Measurements from ENCODE around the gene AKAP7.

Gene AKAP7

DNA sequence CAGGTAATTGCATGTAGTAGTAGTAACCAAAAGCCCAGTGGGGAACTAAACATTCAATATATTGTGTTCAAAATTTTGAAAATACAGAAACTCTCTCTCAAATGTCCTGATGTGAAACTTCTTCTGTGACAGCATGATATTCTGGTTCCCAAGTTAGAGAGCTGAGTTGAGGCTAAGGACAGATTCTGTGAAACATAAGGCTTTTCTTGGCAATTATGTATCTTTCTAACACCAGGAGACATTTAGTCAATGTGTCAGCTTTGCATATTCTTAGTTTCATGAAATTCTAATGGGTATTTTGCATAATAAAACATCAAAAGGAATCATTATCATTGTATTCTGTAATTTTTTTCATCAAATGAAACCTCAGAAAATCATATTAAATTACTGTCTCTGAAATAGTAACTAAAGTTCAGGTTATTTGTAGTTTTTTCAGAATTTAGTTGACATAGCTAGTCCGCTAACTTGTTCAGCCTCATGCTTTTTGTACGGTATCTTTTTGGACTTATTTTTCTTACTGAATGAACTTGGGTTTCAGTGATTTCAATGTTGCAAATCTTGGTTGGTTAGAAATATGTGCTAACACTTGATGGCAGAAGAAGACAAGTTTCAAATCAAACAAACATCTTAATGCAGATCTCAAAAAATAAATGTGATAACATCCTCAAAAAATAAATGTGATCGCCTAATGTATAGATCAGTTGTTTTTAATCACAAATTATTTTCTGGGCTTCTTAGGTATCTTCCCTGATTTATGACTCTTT lies 70.4 kb downstream of the AKAP7 start:
- no peak overlapping the region for H3K4me3 ChIP-seq (ENCODE audit: low read depth, low read length, poor library complexity, severe bottlenecking)
- no peaks in the 10 kb centered on the region for H3K9me2 ChIP-seq (ENCODE audit: low read depth, low read length)
- no peak overlapping the region for H2AFZ ChIP-seq (ENCODE audit: low read length)
- H3K27me3 ChIP-seq (ENCODE audit: insufficient read depth, low read length), result no peaks in the 10 kb centered on the region
- no peaks in the 10 kb centered on the region for H3K4me1 ChIP-seq (ENCODE audit: insufficient read depth, low read length, severe bottlenecking)
- no peaks in the 10 kb centered on the region for H3K9me3 ChIP-seq (ENCODE audit: low read length)
- H3F3A ChIP-seq (ENCODE audit: insufficient read depth, low read length), result no peaks in the 10 kb centered on the region
- no peak overlapping the region for H3K4me2 ChIP-seq (ENCODE audit: low read length)
- H4K20me1 ChIP-seq (ENCODE audit: insufficient read depth, low read length), result no peaks in the 10 kb centered on the region
- no peaks in the 10 kb centered on the region for H3K36me3 ChIP-seq (ENCODE audit: insufficient read depth, low read length)
- H3K27ac ChIP-seq (ENCODE audit: low read depth, low read length, poor library complexity, severe bottlenecking), result no peak overlapping the region
- H3K79me2 ChIP-seq (ENCODE audit: insufficient read depth, low read length), result no peaks in the 10 kb centered on the region
- H3K9ac ChIP-seq (ENCODE audit: low read length), result no peak overlapping the region
- no peak for TF ChIP-seq EZH2 (IDR thresholded peaks at IDR 0.05; ENCODE audit: borderline replicate concordance, low read length)
- TF ChIP-seq, protein P1, sequence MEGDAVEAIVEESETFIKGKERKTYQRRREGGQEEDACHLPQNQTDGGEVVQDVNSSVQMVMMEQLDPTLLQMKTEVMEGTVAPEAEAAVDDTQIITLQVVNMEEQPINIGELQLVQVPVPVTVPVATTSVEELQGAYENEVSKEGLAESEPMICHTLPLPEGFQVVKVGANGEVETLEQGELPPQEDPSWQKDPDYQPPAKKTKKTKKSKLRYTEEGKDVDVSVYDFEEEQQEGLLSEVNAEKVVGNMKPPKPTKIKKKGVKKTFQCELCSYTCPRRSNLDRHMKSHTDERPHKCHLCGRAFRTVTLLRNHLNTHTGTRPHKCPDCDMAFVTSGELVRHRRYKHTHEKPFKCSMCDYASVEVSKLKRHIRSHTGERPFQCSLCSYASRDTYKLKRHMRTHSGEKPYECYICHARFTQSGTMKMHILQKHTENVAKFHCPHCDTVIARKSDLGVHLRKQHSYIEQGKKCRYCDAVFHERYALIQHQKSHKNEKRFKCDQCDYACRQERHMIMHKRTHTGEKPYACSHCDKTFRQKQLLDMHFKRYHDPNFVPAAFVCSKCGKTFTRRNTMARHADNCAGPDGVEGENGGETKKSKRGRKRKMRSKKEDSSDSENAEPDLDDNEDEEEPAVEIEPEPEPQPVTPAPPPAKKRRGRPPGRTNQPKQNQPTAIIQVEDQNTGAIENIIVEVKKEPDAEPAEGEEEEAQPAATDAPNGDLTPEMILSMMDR (IDR thresholded peaks at IDR 0.05; ENCODE audit: low read length), result no peak

- Histone ChIP-seq H3K36me3 (ENCODE audit: insufficient read depth, low read length) (no peaks in the 10 kb centered on the region), H3K9ac (ENCODE audit: low read length) (no peak overlapping the region), H3K27me3 (ENCODE audit: insufficient read depth, low read length) (no peaks in the 10 kb centered on the region), H2AFZ (ENCODE audit: low read length) (no peak overlapping the region), H4K20me1 (ENCODE audit: insufficient read depth, low read length) (no peaks in the 10 kb centered on the region), H3K27ac (ENCODE audit: low read depth, low read length, poor library complexity, severe bottlenecking) (no peak overlapping the region), H3K9me2 (ENCODE audit: low read depth, low read length) (no peaks in the 10 kb centered on the region), H3F3A (ENCODE audit: insufficient read depth, low read length) (no peaks in the 10 kb centered on the region), H3K4me3 (ENCODE audit: low read depth, low read length, poor library complexity, severe bottlenecking) (no peak overlapping the region), H3K9me3 (ENCODE audit: low read length) (no peaks in the 10 kb centered on the region), H3K79me2 (ENCODE audit: insufficient read depth, low read length) (no peaks in the 10 kb centered on the region), H3K4me2 (ENCODE audit: low read length) (no peak overlapping the region), H3K4me1 (ENCODE audit: insufficient read depth, low read length, severe bottlenecking) (no peaks in the 10 kb centered on the region)
- TF ChIP-seq, protein P1 (IDR thresholded peaks at IDR 0.05; ENCODE audit: low read length), result no peak
- TF ChIP-seq EZH2 (IDR thresholded peaks at IDR 0.05; ENCODE audit: borderline replicate concordance, low read length), result no peak
Observed at GRCh38 chr6:131206463-131207251, 71.4 kb downstream of the AKAP7 start.

DNA sequence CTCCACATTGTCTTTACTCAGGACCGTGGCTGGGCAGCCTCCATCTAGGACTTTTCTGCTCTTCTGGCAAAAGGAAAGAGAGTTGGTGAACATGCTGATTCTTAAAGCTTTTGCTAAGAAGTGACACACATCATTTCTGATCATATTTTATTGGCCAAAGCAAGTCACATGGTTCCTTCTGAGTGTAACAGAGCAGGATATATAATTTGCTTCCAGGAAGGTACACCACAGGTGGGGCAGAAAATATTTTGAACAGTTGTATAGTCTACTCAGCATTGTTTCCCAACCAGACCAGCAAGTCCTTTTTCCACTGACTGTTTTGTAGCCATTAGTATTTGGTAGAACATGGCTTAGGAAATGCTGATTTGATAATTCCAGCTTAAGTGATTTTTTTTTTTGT lies 73.5 kb downstream of the AKAP7 start:
- no peak overlapping the region for H3K4me3 ChIP-seq (ENCODE audit: low read depth, low read length, poor library complexity, severe bottlenecking)
- H3K9me2 ChIP-seq (ENCODE audit: low read depth, low read length), result no peaks in the 10 kb centered on the region
- no peak overlapping the region for H3K4me2 ChIP-seq (ENCODE audit: low read length)

More for the DNA sequence above, 73.5 kb downstream of the AKAP7 start:
- Histone ChIP-seq H4K20me1 (ENCODE audit: insufficient read depth, low read length) (no peaks in the 10 kb centered on the region), H2AFZ (ENCODE audit: low read length) (no peak overlapping the region), H3K4me1 (ENCODE audit: insufficient read depth, low read length, severe bottlenecking) (no peaks in the 10 kb centered on the region), H3K27me3 (ENCODE audit: insufficient read depth, low read length) (no peaks in the 10 kb centered on the region), H3F3A (ENCODE audit: insufficient read depth, low read length) (no peaks in the 10 kb centered on the region), H3K27ac (ENCODE audit: low read depth, low read length, poor library complexity, severe bottlenecking) (no peak overlapping the region), H3K79me2 (ENCODE audit: insufficient read depth, low read length) (no peaks in the 10 kb centered on the region), H3K36me3 (ENCODE audit: insufficient read depth, low read length) (no peaks in the 10 kb centered on the region), H3K9ac (ENCODE audit: low read length) (no peak overlapping the region), H3K9me3 (ENCODE audit: low read length) (no peaks in the 10 kb centered on the region)
- TF ChIP-seq, protein P1 (IDR thresholded peaks at IDR 0.05; ENCODE audit: low read length), result no peak
- TF ChIP-seq EZH2 (IDR thresholded peaks at IDR 0.05; ENCODE audit: borderline replicate concordance, low read length), result no peak

All from OCI-LY1 (cell line).